ENCODE measurements around the gene FAM163A. TPM values are rescaled to one million over a fixed set of nuclear protein-coding genes. Genes with fewer than 3 reads are reported as not detected.

The FAM163A gene
- total RNA-seq, 4 donors from 2014 or later: 0.33 to 3.2 (median 1.3) TPM; not detected in 1

GRCh38 chr1:179825798-179826460, 82.8 kb downstream of the FAM163A start:
- TF ChIP-seq CTCF (IDR thresholded peaks at IDR 0.05): no peak
- TF ChIP-seq POLR2A (IDR thresholded peaks at IDR 0.05): no peak
- 79 to 82% methylated on average over 13 of the region's 13 CpGs for WGBS, 2 donors
- no peak for DNase-seq

GRCh38 chr1:179826626-179827280, 83.7 kb downstream of the FAM163A start:
- DNase-seq: no peak
- Histone ChIP-seq H3K27me3 (no peaks in the 10 kb centered on the region), H3K4me3 (replicated peaks in 1 of 3) (no peak overlapping the region), H3K9me3 (no peaks in the 10 kb centered on the region), H3K27ac (no peak overlapping the region), H3K4me1 (peaks cover 5 to 6% of the 10 kb centered on the region in 2 donors), H3K36me3 (no peaks in the 10 kb centered on the region)
- intact Hi-C loops (cut with DNase I): no loop called here
- TF ChIP-seq POLR2A (IDR thresholded peaks at IDR 0.05): no peak
- TF ChIP-seq CTCF (IDR thresholded peaks at IDR 0.05): no peak
- WGBS, 2 donors: 77 to 87% methylated on average over 7 of the region's 7 CpGs

More at GRCh38 chr1:179825798-179826460, 82.8 kb downstream of the FAM163A start:
- Histone ChIP-seq H3K9me3 (no peaks in the 10 kb centered on the region), H3K36me3 (no peaks in the 10 kb centered on the region), H3K27ac (no peak overlapping the region), H3K4me3 (replicated peaks in 1 of 3) (no peak overlapping the region), H3K4me1 (no peaks in the 10 kb centered on the region), H3K27me3 (no peaks in the 10 kb centered on the region)
- intact Hi-C loops (cut with DNase I): no loop called here

- H3K9me3 ChIP-seq: no peaks in the 10 kb centered on the region
- no peak overlapping the region for H3K4me3 ChIP-seq (replicated peaks in 1 of 3)
- no peaks in the 10 kb centered on the region for H3K27me3 ChIP-seq
- 92 to 98% methylated on average over 8 of the region's 9 CpGs for WGBS, 2 donors
- no peaks in the 10 kb centered on the region for H3K36me3 ChIP-seq
- TF ChIP-seq CTCF (IDR thresholded peaks at IDR 0.05) (no peak), POLR2A (IDR thresholded peaks at IDR 0.05) (no peak)
- H3K27ac ChIP-seq: no peak overlapping the region
- no peak for DNase-seq
- peaks cover 5 to 13% of the 10 kb centered on the region in 2 donors for H3K4me1 ChIP-seq
- intact Hi-C loops (cut with DNase I): no loop called here
Observed at GRCh38 chr1:179828554-179829110, 85.5 kb downstream of the FAM163A start.

GRCh38 chr1:179831225-179831624, 88.1 kb downstream of the FAM163A start:
- TF ChIP-seq POLR2A (IDR thresholded peaks at IDR 0.05) (no peak), CTCF (IDR thresholded peaks at IDR 0.05) (no peak)
- WGBS, 2 donors: 52 to 58% methylated on average over 3 of the region's 3 CpGs

More at GRCh38 chr1:179831225-179831624, 88.1 kb downstream of the FAM163A start:
- no peaks in the 10 kb centered on the region for H3K9me3 ChIP-seq
- H3K4me3 ChIP-seq (replicated peaks in 1 of 3): no peak overlapping the region
- H3K4me1 ChIP-seq: peaks cover 5 to 13% of the 10 kb centered on the region in 2 donors
- H3K36me3 ChIP-seq: no peaks in the 10 kb centered on the region
- H3K27ac ChIP-seq: peak overlapping the region in 2 of 3 donors; percentile 25 to 38
- intact Hi-C loops (cut with DNase I): no loop called here
- DNase-seq: no peak
- H3K27me3 ChIP-seq: no peaks in the 10 kb centered on the region
